GM23338 (cell line): ENCODE results near the gene OR4K13. TPM values are rescaled to one million over a fixed set of nuclear protein-coding genes. Genes with fewer than 3 reads are reported as not detected.

Source experiments
- ATAC-seq: fragments of 200-7000 bp; cut with Tn5 transposase; 3 replicates; pipeline ENCODE4 v1.9.1; 2020
- DNase-seq: peaks from one replicate; pipeline ENCODE4 v3.0.0-alpha.2; 2015; ENCODE audit warnings: low spot score
- H2AFZ ChIP-seq: fragments of 200-600 bp; sonication (generic); 2 replicates; pipeline ENCODE4 v1.8.0; 2016; ENCODE audit warnings: antibody characterized with exemption, mild to moderate bottlenecking, moderate library complexity
- H3F3A ChIP-seq: fragments of 200-600 bp; sonication (generic); replicated peaks from 2 replicates; pipeline ENCODE4 v1.8.0; 2017; ENCODE audit warnings: antibody characterized with exemption, mixed run types, low read depth
- H3K27ac ChIP-seq: fragments of 200-600 bp; sonication (generic); 2 replicates; pipeline ENCODE4 v1.6.1; 2016; ENCODE audit warnings: low read depth
- H3K27me3 ChIP-seq: fragments of 200-600 bp; sonication (generic); 2 replicates; pipeline ENCODE4 v1.8.0; 2016; ENCODE audit warnings: mild to moderate bottlenecking, mixed run types, moderate library complexity; ENCODE audit not compliant: insufficient read depth
- H3K36me3 ChIP-seq: fragments of 200-600 bp; sonication (generic); 2 replicates; pipeline ENCODE4 v1.8.0; 2016; ENCODE audit warnings: mild to moderate bottlenecking; ENCODE audit not compliant: insufficient read depth
- H3K4me1 ChIP-seq: fragments of 200-600 bp; sonication (generic); 2 replicates; pipeline ENCODE4 v1.8.0; 2016; ENCODE audit warnings: mild to moderate bottlenecking, moderate library complexity; ENCODE audit not compliant: insufficient read depth
- H3K4me2 ChIP-seq: fragments of 200-600 bp; sonication (generic); 2 replicates; pipeline ENCODE4 v1.7.1; 2017; ENCODE audit warnings: mixed run types
- H3K4me3 ChIP-seq: fragments of 200-600 bp; sonication (generic); 2 replicates; pipeline ENCODE4 v1.6.1; 2016; ENCODE audit warnings: mixed run types
- H3K79me2 ChIP-seq: fragments of 200-600 bp; sonication (generic); replicated peaks from 2 replicates; pipeline ENCODE4 v1.8.0; 2017; ENCODE audit warnings: mild to moderate bottlenecking; ENCODE audit not compliant: insufficient read depth
- H3K9me2 ChIP-seq: fragments of 200-600 bp; sonication (generic); 2 replicates; pipeline ENCODE4 v1.8.0; 2017; ENCODE audit not compliant: insufficient read depth
- H4K20me1 ChIP-seq: fragments of 200-600 bp; sonication (generic); replicated peaks from 2 replicates; pipeline ENCODE4 v1.8.0; 2017; ENCODE audit warnings: mild to moderate bottlenecking; ENCODE audit not compliant: insufficient read depth
- H3K27ac Mint-ChIP-seq: 2 replicates; pipeline ENCODE4 v1.8.0; 2020; ENCODE audit warnings: inconsistent platforms, mild to moderate bottlenecking, moderate library complexity, mixed read lengths
- H3K27me3 Mint-ChIP-seq: 3 replicates; pipeline ENCODE4 v1.8.0; 2022; ENCODE audit warnings: low read depth, mild to moderate bottlenecking, moderate library complexity, mixed read lengths, inconsistent platforms; ENCODE audit not compliant: insufficient read depth, poor library complexity
- H3K36me3 Mint-ChIP-seq: 3 replicates; pipeline ENCODE4 v1.8.0; 2021; ENCODE audit warnings: low read depth, mild to moderate bottlenecking, inconsistent platforms, moderate library complexity, mixed read lengths
- H3K4me1 Mint-ChIP-seq: 3 replicates; pipeline ENCODE4 v1.8.0; 2020; ENCODE audit warnings: mild to moderate bottlenecking, inconsistent platforms, mixed read lengths
- H3K4me3 Mint-ChIP-seq: 3 replicates; pipeline ENCODE4 v1.8.0; 2021; ENCODE audit warnings: moderate library complexity, mild to moderate bottlenecking, inconsistent platforms, mixed read lengths
- H3K9me3 Mint-ChIP-seq: 3 replicates; pipeline ENCODE4 v1.8.0; 2020; ENCODE audit warnings: moderate library complexity, mild to moderate bottlenecking, inconsistent platforms, mixed read lengths
- CREB1 ChIP-seq: fragments of 250-450 bp; sonication (Bioruptor Pico); IDR thresholded peaks from 2 replicates; pipeline ENCODE4 v1.5.0; 2020; ENCODE audit warnings: low read depth, mild to moderate bottlenecking, moderate library complexity
- ETS1 ChIP-seq: IDR thresholded peaks from 2 replicates; pipeline ENCODE4 v1.6.1; 2016; ENCODE audit warnings: antibody characterized with exemption
- NANOG ChIP-seq: IDR thresholded peaks from 2 replicates; pipeline ENCODE4 v1.6.1; 2016; ENCODE audit warnings: antibody characterized with exemption, borderline replicate concordance
- POLR2AphosphoS5 ChIP-seq: IDR thresholded peaks from 2 replicates; pipeline ENCODE4 v1.6.1; 2016; ENCODE audit warnings: antibody characterized with exemption, low read depth
- STAT1 ChIP-seq: IDR thresholded peaks from one replicate; pipeline ENCODE4 v1.6.1; 2016; ENCODE audit warnings: antibody characterized with exemption; ENCODE audit not compliant: unreplicated experiment
- ZNF331 ChIP-seq: fragments of 250-450 bp; sonication (Bioruptor Pico); IDR thresholded peaks from 2 replicates; pipeline ENCODE4 v1.5.0; 2020; ENCODE audit warnings: low read depth, mild to moderate bottlenecking, moderate library complexity
- polyA plus RNA-seq: library from polyadenylated mRNA; unstranded; fragments of >200 nt; fragmentation: Nextera tagmentation; extraction: Ambion mirVana; gene quantifications from 2 replicates; pipeline ENCODE4 v1.2.1, GENCODE V29; 2016
- total RNA-seq: library from RNA; depleted of rRNA; stranded (reverse); fragments of >200 nt; shearing (Covaris generic); gene quantifications from 2 replicates; pipeline ENCODE4 v1.2.3, GENCODE V29; 2014
- TF ChIP-seq, protein P1 (sequence below): fragments of 250-450 bp; sonication (Bioruptor Pico); IDR thresholded peaks from 2 replicates; pipeline ENCODE4 v1.5.0; 2020; ENCODE audit warnings: mild to moderate bottlenecking, moderate library complexity

OR4K13 gene
- total and polyA plus RNA-seq, 2 experiments from 2014 or later, result not detected

DNA sequence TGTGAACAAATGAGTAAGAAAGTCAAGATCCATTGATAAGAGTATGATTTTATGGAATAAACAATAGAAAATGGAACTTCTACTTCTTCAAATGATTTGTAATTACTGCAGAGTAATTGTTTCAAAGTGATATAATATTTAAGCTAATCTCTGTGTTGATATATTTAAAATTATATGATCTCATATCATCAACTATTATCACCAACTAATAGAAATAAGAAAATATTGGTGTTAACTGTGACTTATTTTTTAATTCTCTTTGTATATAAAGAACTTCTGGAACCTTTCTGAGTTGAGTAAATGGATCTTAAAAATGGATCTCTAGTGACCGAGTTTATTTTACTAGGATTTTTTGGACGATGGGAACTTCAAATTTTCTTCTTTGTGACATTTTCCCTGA is 23.9 kb upstream of the OR4K13 start, which contains the start of gene OR4L1:
TSS of gene OR4L1 (plus strand) at position 301 of the 400 bp plus-strand sequence. CDS start at position 301, 0 bp downstream.
- Histone ChIP-seq H4K20me1 (no peaks in the 10 kb centered on the region), H3K27ac (no peak within 1 kb of the TSS), H3K36me3 (peaks cover 17% of the 10 kb centered on the region; the same call in 1 of the 2 replicates), H3K9me2 (no peaks in the 10 kb centered on the region), H3K4me3 (no peak within 1 kb of the TSS), H3K4me1 (no peaks in the 10 kb centered on the region), H3K79me2 (no peaks in the 10 kb centered on the region), H2AFZ (no peak within 1 kb of the TSS), H3K27me3 (no peaks in the 10 kb centered on the region), H3K4me2 (no peak within 1 kb of the TSS), H3F3A (no peaks in the 10 kb centered on the region)
- no peaks in the 10 kb centered on the region for H3K27me3 Mint-ChIP-seq
- no peak for DNase-seq
- no peak within 1 kb of the TSS for H3K4me3 Mint-ChIP-seq
- no peak within 1 kb of the TSS for H3K27ac Mint-ChIP-seq
- ATAC-seq, result no peak
- H3K36me3 Mint-ChIP-seq, result peaks cover 7% of the 10 kb centered on the region; the same call in 2 of the 3 replicates
- peaks cover 93% of the 10 kb centered on the region for H3K9me3 Mint-ChIP-seq
- TF ChIP-seq CREB1 (CRISPR knock-in tag) (no peak), STAT1 (no peak), NANOG (no peak), ZNF331 (no peak), ETS1 (no peak), POLR2AphosphoS5 (no peak)
- TF ChIP-seq, protein P1, sequence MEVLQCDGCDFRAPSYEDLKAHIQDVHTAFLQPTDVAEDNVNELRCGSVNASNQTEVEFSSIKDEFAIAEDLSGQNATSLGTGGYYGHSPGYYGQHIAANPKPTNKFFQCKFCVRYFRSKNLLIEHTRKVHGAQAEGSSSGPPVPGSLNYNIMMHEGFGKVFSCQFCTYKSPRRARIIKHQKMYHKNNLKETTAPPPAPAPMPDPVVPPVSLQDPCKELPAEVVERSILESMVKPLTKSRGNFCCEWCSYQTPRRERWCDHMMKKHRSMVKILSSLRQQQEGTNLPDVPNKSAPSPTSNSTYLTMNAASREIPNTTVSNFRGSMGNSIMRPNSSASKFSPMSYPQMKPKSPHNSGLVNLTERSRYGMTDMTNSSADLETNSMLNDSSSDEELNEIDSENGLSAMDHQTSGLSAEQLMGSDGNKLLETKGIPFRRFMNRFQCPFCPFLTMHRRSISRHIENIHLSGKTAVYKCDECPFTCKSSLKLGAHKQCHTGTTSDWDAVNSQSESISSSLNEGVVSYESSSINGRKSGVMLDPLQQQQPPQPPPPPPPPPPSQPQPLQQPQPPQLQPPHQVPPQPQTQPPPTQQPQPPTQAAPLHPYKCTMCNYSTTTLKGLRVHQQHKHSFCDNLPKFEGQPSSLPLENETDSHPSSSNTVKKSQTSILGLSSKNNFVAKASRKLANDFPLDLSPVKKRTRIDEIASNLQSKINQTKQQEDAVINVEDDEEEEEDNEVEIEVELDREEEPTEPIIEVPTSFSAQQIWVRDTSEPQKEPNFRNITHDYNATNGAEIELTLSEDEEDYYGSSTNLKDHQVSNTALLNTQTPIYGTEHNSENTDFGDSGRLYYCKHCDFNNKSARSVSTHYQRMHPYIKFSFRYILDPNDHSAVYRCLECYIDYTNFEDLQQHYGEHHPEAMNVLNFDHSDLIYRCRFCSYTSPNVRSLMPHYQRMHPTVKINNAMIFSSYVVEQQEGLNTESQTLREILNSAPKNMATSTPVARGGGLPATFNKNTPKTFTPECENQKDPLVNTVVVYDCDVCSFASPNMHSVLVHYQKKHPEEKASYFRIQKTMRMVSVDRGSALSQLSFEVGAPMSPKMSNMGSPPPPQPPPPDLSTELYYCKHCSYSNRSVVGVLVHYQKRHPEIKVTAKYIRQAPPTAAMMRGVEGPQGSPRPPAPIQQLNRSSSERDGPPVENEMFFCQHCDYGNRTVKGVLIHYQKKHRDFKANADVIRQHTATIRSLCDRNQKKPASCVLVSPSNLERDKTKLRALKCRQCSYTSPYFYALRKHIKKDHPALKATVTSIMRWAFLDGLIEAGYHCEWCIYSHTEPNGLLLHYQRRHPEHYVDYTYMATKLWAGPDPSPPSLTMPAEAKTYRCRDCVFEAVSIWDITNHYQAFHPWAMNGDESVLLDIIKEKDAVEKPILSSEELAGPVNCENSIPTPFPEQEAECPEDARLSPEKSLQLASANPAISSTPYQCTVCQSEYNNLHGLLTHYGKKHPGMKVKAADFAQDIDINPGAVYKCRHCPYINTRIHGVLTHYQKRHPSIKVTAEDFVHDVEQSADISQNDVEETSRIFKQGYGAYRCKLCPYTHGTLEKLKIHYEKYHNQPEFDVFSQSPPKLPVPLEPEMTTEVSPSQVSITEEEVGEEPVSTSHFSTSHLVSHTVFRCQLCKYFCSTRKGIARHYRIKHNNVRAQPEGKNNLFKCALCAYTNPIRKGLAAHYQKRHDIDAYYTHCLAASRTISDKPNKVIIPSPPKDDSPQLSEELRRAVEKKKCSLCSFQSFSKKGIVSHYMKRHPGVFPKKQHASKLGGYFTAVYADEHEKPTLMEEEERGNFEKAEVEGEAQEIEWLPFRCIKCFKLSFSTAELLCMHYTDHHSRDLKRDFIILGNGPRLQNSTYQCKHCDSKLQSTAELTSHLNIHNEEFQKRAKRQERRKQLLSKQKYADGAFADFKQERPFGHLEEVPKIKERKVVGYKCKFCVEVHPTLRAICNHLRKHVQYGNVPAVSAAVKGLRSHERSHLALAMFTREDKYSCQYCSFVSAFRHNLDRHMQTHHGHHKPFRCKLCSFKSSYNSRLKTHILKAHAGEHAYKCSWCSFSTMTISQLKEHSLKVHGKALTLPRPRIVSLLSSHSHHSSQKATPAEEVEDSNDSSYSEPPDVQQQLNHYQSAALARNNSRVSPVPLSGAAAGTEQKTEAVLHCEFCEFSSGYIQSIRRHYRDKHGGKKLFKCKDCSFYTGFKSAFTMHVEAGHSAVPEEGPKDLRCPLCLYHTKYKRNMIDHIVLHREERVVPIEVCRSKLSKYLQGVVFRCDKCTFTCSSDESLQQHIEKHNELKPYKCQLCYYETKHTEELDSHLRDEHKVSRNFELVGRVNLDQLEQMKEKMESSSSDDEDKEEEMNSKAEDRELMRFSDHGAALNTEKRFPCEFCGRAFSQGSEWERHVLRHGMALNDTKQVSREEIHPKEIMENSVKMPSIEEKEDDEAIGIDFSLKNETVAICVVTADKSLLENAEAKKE (CRISPR knock-in tag), result no peak
- H3K4me1 Mint-ChIP-seq, result no peaks in the 10 kb centered on the region
